Fibroblast of lung (primary cell): ENCODE results near the gene NT5DC4.

Source experiments
- CTCF ChIP-seq, 2 donors: IDR thresholded peaks in 1 of 2; conservative IDR thresholded peaks in 1 of 2; 1 replicate in 1 of 2; 2 replicates in 1 of 2; pipeline ENCODE4 v1.5.1; 2011 to 2012; ENCODE audit warnings: low read length in 2 of 2, control low read depth in 1 of 2, inconsistent platforms in 1 of 2, low read depth in 1 of 2, mild to moderate bottlenecking in 1 of 2
- EZH2 ChIP-seq: IDR thresholded peaks from 2 replicates; pipeline ENCODE4 v1.5.1; 2012; ENCODE audit warnings: low read length, control low read depth, mild to moderate bottlenecking; ENCODE audit errors: missing control alignments

GRCh38 chr2:112703684-112704083 is 17.1 kb upstream of the NT5DC4 start:
- TF ChIP-seq CTCF (conservative IDR thresholded peaks at IDR 0.05 in 1 of 2, IDR thresholded peaks at IDR 0.05 in 1 of 2; ENCODE audit: low read depth in 1 of 2, low read length in 2 of 2): no peak
- TF ChIP-seq EZH2: no peak
